Skeletal muscle cell (primary cell): ENCODE data around the gene UCHL5.
"Not testable (repeated sequence)": the region's sequence is repeated elsewhere in the genome, so short reads cannot be mapped to it uniquely, and the experiment has no call there.

Experiments
- DNase-seq: peaks from one replicate; pipeline ENCODE4 v3.0.0-alpha.2; 2010; ENCODE audit warnings: low read depth
- H3K4me3 ChIP-seq: 2 replicates; pipeline ENCODE4 v1.5.1; 2011; ENCODE audit warnings: low read depth, mild to moderate bottlenecking, control low read depth, low read length, moderate library complexity

Gene UCHL5

DNA sequence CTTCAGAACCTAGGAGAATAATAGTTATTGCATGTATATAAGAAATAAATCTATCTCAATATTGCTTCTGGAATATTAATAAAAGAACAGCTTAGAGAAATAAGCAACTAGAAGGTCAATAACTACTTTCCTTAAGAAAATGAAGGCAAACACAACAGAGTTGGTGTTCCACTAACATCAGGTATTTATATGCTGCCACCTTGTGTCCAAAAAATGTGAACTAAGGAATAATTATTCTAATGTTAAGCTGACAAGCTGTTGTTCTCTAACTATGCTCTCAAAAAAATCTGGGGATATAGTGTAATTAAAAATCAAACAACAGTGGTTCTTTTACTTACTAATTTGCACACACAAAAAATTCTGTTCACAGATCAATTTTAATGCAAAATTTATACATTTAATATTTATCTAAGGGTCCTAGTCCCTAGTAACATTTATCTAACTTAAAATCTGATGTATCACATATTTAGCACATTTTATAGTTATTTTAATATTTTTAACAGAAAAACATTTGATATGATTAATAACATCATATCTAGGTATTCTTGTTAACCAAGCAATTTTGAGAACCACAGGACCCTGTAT, 39.6 kb downstream of the UCHL5 start:
- no peak overlapping the region for H3K4me3 ChIP-seq
- peak; percentile 28 for DNase-seq

DNA sequence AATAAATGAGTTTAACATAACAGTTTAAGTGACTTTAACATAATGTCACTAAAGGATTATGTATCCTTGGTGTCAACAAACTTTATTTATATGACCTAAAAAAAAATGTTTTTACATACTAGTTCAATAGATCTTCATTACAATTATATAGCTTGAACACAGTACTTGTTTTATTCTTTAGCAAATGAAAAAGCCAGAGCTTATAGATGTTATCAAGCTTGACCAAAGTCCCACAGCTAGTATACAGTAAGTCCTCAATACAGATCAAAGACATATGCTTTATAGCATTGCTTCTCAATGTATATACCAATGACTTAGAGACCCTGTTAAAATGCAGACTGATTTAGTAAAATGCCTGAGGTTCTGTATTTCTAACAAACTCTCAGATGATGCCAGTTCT, 42.4 kb downstream of the UCHL5 start:
- H3K4me3 ChIP-seq = no peak overlapping the region
- DNase-seq = no peak

DNA sequence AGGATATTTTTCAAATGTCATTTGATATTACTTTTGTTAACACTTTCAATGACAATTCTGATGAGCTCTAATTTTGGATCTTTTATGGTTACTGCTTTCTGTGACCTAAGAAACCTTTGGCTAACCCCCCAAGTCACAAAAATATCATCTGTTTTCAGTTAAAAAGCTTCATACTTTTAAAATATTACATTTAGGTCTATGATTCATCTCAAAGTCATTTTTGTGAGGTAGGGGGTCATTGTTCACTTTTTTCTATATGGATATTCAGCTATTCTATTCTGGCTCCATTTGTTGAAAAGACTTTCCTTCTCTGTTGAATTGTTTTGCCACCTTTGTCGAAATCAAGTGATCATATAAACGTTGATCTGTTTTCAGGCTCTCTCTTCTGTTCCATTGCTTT, 44.8 kb downstream of the UCHL5 start:
- H3K4me3 ChIP-seq = no peak overlapping the region
- DNase-seq = no peak

DNA sequence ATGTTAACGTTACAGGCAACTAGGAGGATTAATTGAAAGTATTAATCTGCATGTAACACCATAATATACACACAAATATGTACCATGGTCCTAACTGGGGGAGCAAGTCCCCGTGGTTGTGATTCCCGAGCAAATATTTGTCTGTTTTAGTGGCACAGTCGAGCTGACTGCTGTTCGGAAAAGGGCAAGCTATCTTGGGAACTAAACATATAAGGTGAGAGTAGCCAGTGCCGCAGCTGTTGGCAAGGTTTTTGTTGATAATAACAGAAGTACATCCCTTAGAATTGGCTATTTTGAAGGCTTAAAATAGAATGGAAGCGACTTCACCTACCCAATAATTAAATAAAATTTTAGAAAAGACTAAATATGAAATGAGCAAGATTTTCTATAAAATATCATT, 45.5 kb downstream of the UCHL5 start:
- DNase-seq = no peak
- H3K4me3 ChIP-seq = no peak overlapping the region

DNA sequence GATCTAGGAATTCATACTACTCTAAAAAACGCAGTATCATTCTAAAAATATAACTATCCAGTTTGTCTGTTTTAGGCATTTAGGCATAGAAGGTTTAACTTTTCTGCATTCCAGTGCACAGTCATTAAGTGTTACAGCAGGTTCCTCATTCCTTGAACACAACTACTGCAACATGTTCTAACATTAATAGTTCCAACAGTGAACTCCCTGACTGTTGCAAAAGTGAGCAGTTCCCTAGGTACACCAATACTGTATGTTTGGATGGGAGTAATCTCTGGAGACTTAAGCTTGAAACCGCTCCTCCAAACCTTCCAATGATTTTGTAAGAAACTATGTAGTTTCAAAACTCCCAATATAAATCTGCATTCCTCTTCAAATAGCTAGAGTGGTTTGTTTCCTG, 46.2 kb downstream of the UCHL5 start:
- DNase-seq = peak; percentile 89
- no peak overlapping the region for H3K4me3 ChIP-seq

DNA sequence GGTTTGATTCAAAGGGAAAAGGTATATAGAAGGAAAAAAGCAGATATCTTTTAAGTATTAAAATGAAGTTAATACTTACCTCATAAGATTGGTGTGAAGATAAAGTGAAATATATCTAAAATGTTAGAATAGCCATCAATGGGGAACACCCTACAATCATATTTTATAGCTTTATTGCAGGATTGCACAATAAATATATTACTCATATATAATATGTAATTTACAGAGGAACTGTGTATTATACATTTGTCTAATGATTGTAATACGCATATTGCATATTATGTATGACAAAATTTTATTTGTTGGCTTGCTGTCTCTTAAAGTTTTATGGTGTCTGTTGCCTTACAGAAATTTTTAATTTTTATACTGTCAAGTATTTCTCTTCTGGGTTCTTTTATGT, 47.8 kb downstream of the UCHL5 start:
- no peak for DNase-seq
- no peak overlapping the region for H3K4me3 ChIP-seq

DNA sequence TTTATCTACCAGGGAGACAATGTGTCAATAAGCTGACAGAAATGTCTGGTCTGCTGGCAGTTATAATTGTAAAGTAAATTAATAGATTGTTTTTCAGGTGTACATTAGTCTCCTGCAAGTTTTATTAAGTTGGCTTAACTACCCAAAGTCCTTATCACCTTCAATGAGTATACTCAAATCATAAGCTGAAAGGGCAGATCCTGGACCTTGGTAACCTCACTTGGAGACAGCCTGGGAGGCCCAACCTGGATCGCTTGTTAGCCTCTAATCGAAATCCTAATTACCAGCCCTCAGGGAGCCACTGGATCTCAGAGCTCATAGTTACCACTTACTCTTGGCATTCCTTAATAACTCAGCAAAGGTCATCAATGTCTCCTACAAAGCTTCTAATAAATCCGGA, 49.7 kb downstream of the UCHL5 start:
- no peak overlapping the region for H3K4me3 ChIP-seq
- no peak for DNase-seq

DNA sequence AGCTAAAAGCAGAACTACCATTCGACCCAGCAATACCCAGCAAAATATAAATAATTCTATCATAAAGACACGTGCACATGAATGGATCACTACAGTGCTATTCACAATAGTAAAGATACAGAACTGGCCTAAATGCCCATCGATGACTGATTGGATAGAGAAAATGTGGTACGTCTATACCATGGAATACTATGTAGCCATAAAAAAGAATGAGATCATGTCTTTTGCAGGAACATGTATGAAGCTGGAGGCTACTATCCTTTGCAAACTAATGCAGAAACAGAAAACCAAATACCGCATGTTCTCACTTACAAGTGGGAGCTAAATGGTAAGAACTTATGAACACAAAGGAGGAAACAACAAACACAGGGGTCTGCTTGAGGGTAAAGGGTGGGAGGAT, 53.4 kb downstream of the UCHL5 start:
- H3K4me3 ChIP-seq = no peak overlapping the region
- DNase-seq = no peak

DNA sequence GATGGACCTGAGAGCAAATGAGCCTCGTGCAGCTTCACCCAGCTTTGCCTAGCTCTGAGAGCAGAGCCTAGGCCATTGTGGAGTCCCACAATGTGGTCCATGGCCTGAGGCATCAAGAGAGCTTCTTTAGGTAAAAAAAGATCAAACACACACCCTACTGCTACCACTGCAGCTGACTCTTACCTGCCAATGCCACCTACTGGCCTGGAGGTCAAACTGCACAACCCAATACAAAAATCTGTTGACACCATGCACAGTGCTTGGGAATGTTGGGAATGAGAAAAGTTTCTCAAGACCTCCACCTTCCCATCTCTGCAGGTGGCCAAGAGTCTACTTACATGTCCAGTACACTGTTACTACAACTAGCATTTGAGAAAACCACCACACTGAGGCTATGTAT, 60.6 kb downstream of the UCHL5 start:
- DNase-seq = no peak
- H3K4me3 ChIP-seq = no peak overlapping the region

DNA sequence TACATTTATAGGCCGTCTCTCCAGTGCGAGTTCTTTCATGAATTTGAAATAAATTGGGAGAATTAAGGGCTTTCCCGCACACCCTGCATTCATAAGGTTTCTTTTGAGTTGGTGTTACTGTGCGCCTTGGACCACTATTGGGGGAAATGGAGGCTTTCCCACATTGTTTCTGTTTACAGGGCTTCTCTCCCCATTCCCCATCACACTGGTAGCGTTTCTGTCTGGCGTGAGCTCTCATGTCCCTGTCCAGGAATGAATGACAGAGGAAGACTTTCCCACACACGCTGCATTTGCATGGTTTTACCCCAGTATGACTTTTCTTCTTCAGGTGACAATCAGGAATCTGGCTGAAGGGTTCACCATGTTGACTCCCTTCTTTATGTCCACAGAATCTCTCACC, 65.0 kb downstream of the UCHL5 start:
- H3K4me3 ChIP-seq = no peak overlapping the region
- DNase-seq = no peak

DNA sequence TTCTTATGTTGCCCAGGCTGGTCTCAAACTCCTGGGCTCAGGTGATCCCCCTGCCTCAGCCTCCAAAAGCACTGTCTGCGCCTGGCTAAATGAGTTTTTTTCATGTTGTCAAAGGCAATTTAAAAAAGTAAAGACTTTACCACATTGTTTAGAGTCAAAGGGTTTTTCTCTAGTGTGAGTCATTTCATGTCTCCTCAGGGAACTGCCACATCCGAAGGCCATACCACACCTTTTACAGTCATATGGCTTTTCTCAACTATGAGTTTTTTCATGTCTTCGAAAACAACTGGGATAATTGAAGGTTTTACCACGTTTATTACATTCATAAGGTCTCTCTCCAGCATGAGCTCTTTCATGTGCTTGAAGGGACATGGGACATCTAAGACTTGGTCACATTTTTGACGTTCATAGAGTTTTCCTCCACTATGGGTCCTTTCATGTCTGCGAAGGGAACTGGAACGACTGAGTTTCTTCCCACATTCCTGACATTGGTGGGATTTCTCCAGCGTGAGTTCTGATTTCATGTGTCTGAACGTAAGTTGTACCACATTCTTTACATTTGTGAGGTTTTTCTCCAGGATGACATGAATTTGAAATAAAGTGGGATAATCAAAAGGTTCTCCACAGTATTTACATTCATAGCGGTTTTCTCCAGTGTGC, 65.6 kb downstream of the UCHL5 start:
- DNase-seq = no peak

DNA sequence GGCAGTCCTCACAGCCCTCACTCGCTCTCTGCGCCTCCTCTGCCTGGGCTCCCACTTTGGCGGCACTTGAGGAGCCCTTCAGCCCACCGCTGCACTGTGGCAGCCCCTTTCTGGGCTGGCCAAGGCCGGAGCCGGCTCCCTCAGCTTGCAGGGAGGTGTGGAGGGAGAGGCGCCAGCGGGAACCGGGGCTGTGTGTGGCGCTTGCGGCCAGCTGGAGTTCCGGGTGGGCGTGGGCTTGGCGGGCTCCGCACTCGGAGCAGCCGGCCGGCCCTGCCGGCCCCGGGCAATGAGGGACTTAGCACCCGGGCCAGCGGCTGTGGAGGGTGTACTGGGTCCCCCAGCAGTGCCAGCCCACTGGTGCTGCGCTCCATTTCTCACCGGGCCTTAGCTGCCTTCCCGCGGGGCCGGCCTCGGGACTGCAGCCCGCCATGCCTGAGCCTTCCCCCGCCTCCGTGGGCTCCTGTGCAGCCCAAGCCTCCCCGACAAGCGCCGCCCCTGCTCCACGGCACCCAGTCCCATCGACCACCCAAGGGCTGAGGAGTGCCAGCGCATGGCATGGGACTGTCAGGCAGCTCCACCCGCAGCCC, 72.3 kb downstream of the UCHL5 start:
- DNase-seq, H3K4me3 ChIP-seq: not testable (repeated sequence)

More for the DNA sequence above, 65.6 kb downstream of the UCHL5 start:
- H3K4me3 ChIP-seq = no peak overlapping the region

DNA sequence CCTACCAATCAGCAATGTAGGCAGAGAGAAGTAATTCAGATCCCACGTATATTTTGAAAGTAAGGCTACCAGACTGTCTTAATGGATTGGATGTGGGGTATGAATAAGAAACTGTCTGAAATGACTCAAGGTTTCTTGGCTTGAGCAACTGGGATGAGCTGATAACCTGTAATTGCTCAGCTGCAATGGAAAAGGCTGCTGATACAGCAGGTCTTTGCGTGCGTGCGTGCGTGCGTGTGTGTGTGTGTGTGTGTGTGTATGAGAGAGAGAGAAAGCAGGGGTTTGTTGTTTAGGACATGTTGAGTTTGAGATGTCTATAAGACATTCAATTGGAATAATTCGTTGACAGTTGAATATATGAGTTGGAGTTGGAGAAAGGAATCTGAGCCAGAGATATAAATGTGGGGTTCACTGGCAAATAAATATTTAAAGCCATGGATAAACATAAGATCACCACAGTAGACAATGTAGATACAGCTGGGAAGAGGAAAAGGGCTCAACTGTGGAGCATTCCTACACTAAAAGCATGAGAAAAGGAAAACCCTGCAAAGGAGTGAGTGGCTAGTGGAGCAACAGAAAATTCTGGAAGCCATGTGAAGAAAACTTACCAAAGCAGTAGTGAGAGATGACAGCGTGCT, 72.9 kb downstream of the UCHL5 start:
- no peak for DNase-seq
- H3K4me3 ChIP-seq = no peak overlapping the region

DNA sequence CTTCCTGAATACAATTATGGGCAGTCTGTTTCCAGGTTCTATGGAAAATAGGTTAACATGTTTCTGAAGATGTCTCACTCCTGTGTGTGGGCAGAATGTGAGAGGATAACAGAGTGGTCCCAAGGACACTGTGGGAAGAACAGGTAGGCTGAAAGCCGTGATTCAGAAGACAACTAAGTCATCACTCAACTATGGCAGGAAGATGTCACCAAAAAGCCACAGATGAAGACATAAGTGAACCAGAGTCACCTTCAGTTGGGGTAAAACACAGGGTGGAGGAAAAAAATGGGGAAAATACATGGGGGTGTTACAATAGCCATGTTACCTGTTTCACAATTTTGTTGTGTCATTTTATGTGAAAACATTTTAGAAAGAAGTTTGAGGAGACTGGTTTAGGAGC, 75.1 kb downstream of the UCHL5 start:
- H3K4me3 ChIP-seq = no peak overlapping the region

DNA sequence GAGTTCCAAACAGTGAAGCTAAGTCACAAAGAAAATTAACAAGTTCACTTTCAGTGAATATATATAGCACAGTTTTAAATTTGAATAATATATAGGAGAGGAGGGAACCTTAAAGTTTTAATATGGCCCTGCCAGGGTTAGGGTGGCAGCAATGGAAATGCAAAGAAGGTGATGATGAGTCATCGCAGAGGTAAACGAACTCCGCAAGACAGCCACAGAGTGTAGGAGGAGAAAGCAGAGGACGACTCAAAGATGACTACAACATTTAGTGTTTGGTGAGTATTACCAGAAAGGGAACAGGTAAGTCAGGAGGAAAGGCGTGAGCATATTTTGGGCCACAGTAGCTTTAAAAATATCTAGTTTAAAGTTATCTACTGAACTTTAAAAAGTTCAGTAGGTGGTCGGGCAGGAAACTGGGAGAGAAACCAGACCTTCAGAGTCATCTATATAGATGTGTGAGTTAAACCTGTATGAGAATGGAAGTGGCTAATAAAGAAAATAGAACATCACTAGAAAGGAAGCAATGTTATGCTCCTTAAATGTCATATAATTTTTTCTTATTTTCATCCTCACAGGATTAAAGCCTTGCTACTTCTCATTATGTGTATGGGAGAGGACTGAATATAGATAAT, 75.7 kb downstream of the UCHL5 start:
- H3K4me3 ChIP-seq = no peak overlapping the region
- DNase-seq = no peak

More for the DNA sequence above, 75.1 kb downstream of the UCHL5 start:
- DNase-seq = no peak

DNA sequence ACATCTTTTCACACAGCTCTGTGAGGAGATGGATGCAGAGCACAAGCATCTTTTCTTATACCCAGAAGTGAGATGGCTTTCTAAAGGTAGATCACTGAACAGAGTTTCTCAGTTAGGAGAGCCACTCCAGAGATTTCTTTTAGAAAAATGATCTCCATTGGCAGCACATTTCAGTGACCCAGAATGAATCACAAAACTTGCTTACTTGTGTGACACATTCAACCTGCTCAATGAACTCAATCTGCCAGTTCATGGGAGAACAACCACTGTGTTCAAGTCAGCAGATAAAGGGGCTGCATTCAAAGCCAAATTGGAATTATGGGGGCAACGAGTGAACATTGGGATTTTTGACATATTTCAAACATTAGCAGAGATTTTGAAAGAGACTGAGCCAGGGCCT, 78.3 kb downstream of the UCHL5 start:
- H3K4me3 ChIP-seq = no peak overlapping the region
- no peak for DNase-seq

DNA sequence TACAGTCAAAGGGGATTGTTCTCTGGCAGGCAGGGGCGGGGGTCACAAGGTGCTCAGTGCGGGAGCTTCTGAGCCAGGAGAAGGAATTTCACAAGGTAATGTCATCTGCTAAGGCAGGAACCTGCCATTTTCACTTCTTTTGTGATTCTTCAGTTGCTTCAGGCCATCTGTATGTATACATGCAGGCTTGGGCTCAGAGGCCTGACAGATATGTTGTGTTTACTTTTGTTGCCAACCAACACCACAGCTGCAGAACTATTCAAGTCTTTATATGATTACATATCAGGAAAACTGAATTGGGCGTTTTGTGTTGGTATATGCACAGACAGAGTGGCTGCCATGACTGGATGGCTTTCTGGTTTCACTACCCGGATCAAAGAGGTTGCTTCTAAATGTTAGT, 78.8 kb downstream of the UCHL5 start:
- H3K4me3 ChIP-seq, DNase-seq: not testable (repeated sequence)

DNA sequence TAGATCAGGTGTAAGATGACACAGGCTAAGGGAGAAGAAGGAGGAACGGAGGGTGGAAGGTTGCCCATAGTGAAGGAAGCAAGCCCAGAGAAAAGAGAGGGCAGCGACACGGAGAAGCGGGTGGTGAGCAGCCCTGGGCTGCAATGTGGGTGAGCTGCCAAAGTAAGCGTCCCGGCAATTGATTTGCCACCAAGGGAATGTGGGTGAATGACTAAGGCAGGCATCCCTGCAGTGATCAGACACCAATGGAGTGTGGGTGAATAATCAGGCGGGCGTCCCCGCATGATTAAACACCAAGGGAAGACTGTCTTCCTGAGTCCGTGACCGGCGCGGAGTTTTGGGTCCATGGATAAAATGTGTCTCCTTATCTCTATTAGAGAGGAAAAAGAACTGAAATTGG, 79.6 kb downstream of the UCHL5 start:
- no peak overlapping the region for H3K4me3 ChIP-seq
- DNase-seq = no peak

DNA sequence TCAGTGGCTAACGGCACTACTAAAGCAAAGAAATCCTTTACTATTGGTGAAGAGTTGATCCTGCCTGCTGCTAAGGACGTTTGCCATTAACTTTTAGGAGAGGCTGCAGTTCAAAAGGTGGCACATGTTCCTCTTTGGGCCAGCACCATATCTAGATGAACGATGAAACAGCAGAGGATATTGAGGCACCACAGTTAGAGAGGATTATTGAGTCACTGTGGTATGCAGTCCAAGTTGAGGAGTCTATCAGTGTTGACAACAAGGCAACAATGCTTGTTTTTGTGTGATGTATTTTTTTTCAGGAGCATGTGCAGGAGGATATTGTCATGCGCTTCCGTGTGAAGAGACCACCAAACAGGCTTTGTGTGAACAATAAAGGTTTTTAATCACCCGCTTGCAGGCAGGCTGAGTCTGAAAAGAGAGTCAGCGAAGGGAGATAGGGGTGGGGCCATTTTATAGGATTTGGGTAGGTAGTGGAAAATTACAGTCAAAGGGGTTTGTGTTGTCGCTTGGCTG, 80.9 kb downstream of the UCHL5 start:
- no peak for DNase-seq
- no peak overlapping the region for H3K4me3 ChIP-seq

DNA sequence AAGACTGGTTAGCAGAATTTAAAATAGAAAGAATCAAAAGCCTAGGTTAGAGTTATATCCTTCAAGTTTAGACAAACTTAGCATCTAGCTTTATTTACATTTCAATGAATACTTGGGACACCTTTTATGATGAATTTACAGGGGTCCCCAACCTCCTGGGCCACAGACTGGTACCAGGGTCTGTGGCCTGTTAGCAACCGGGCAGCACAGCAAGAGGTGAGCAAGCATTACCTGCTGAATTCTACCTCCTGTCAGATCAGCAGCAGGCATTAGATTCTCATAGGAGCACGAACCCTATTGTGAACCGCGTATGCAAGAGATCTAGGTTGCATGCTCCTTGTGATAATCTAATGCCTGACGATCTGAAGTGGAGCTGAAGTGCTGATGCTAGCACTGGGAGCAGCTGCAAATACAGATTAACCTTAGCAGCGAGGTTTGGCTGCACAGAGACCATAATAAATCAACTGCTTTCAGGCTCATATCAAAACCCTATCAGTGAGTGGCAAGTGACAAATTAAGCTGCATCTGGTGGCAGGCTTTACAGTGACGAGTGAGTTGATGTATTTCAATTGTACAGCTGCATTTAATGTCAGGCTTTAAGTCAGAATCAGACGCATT, 82.0 kb downstream of the UCHL5 start:
- no peak for DNase-seq
- no peak overlapping the region for H3K4me3 ChIP-seq
